DND-41 (cell line): ENCODE measurements around the gene TRIM65.

Experiments used
- ATAC-seq: fragments of 200-7000 bp; cut with Tn5 transposase; 3 replicates; pipeline ENCODE4 v1.9.1; 2021; ENCODE audit warnings: low read depth; ENCODE audit not compliant: insufficient read depth
- DNase-seq: peaks from one replicate; pipeline ENCODE4 v3.0.0-alpha.2; 2020
- H2AFZ ChIP-seq: 2 replicates; pipeline ENCODE4 v1.6.0; 2012; ENCODE audit warnings: low read depth, low read length
- H3K27ac ChIP-seq: 2 replicates; pipeline ENCODE4 v1.5.1; 2012; ENCODE audit warnings: low read length, inconsistent platforms
- H3K27me3 ChIP-seq: fragments of 200-600 bp; sonication (generic); 2 replicates; pipeline ENCODE4 v1.6.0; 2012; ENCODE audit warnings: low read length, mild to moderate bottlenecking, inconsistent platforms; ENCODE audit not compliant: insufficient read depth, poor library complexity
- H3K36me3 ChIP-seq: 2 replicates; pipeline ENCODE4 v1.5.1; 2012; ENCODE audit warnings: low read length, inconsistent platforms; ENCODE audit not compliant: insufficient read depth
- H3K4me1 ChIP-seq: 2 replicates; pipeline ENCODE4 v1.5.1; 2012; ENCODE audit warnings: mild to moderate bottlenecking, low read length; ENCODE audit not compliant: insufficient read depth
- H3K4me2 ChIP-seq: 2 replicates; pipeline ENCODE4 v1.6.0; 2012; ENCODE audit warnings: mild to moderate bottlenecking, moderate library complexity, low read length, inconsistent platforms; ENCODE audit not compliant: insufficient read depth
- H3K4me3 ChIP-seq, 2 experiments: fragments of 200-600 bp in 1 of 2; shearing (Covaris generic) in 1 of 2; 2 replicates each; pipeline ENCODE4 v1.5.1; 2012 to 2016; ENCODE audit warnings: inconsistent platforms in 2 of 2, low read length in 2 of 2, mild to moderate bottlenecking in 2 of 2, low read depth in 1 of 2, moderate library complexity in 1 of 2
- H3K79me2 ChIP-seq: 2 replicates; pipeline ENCODE4 v1.6.0; 2012; ENCODE audit warnings: low read length, inconsistent platforms; ENCODE audit not compliant: insufficient read depth
- H3K9ac ChIP-seq: 2 replicates; pipeline ENCODE4 v1.6.0; 2012; ENCODE audit warnings: low read depth, mild to moderate bottlenecking, inconsistent platforms, low read length, moderate library complexity
- H3K9me3 ChIP-seq: 2 replicates; pipeline ENCODE4 v1.5.1; 2012; ENCODE audit warnings: low read length, moderate library complexity, mild to moderate bottlenecking, inconsistent platforms; ENCODE audit not compliant: insufficient read depth, severe bottlenecking
- H4K20me1 ChIP-seq: 2 replicates; pipeline ENCODE4 v1.6.0; 2012; ENCODE audit warnings: low read length; ENCODE audit not compliant: insufficient read depth
- CTCF ChIP-seq: IDR thresholded peaks from 2 replicates; pipeline ENCODE4 v1.5.1; 2012; ENCODE audit warnings: borderline replicate concordance, low read length, moderate library complexity, mild to moderate bottlenecking; ENCODE audit not compliant: poor library complexity, severe bottlenecking; ENCODE audit errors: extremely low read depth
- EZH2 ChIP-seq: IDR thresholded peaks from 3 replicates; pipeline ENCODE4 v1.6.1; 2012; ENCODE audit warnings: borderline replicate concordance, low read depth, mild to moderate bottlenecking, moderate library complexity, low read length, inconsistent platforms; ENCODE audit not compliant: severe bottlenecking

TRIM65 gene

GRCh38 chr17:75878174-75878998 lies 18.4 kb downstream of the TRIM65 start, which contains the start of gene TRIM47:
TSS of gene TRIM47 (minus strand) at chr17:75878581. CDS start at chr17:75878548, 33 bp downstream.
- Histone ChIP-seq H3K4me3 (no peak within 1 kb of the TSS), H3K4me1 (peaks cover 24% of the 10 kb centered on the region), H4K20me1 (no peaks in the 10 kb centered on the region), H3K9me3 (no peaks in the 10 kb centered on the region), H3K27ac (no peak within 1 kb of the TSS), H3K36me3 (no peaks in the 10 kb centered on the region), H3K27me3 (no peaks in the 10 kb centered on the region), H3K9ac (no peak within 1 kb of the TSS), H2AFZ (no peak within 1 kb of the TSS), H3K4me2 (no peak within 1 kb of the TSS), H3K79me2 (no peaks in the 10 kb centered on the region)
- DNase-seq, result no peak
- TF ChIP-seq CTCF (no peak), EZH2 (no peak)
- ATAC-seq, result no peak

DNA sequence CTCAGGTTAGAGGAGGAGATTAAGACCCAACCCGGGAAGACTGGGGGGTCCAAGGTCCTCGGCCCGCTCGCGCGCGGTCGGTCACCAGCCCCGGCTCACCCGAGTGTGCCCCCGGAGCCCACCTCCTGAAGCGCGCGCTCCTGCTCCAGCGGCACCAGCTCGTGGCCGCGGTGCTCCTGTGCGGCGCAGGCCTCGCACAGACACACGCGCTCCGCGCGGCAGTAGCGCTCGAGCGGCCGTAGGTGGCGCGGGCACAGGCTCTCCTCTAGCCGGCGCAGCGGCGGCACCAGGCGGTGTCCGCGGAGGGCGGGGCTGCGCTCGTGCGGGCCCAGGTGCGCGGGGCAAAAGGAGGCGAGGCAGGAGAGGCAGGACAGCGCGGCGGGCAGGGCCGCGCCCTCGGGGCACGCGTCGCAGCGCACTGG lies 19.0 kb downstream of the TRIM65 start:
- Histone ChIP-seq H3K36me3 (no peaks in the 10 kb centered on the region), H3K4me3 (no peak overlapping the region), H3K4me1 (peaks cover 20% of the 10 kb centered on the region), H3K4me2 (no peak overlapping the region), H2AFZ (no peak overlapping the region), H3K9ac (no peak overlapping the region), H3K27me3 (no peaks in the 10 kb centered on the region), H3K79me2 (no peaks in the 10 kb centered on the region), H3K9me3 (no peaks in the 10 kb centered on the region), H3K27ac (no peak overlapping the region), H4K20me1 (no peaks in the 10 kb centered on the region)
- DNase-seq (peak; percentile 32), ATAC-seq (peak; percentile 46; the same call in 1 of the 3 replicates)
- TF ChIP-seq EZH2, result no peak
- no peak for TF ChIP-seq CTCF

GRCh38 chr17:75876938-75877751 lies 19.6 kb downstream of the TRIM65 start:
- Histone ChIP-seq H2AFZ (no peak overlapping the region), H3K36me3 (no peaks in the 10 kb centered on the region), H3K27ac (no peak overlapping the region), H4K20me1 (no peaks in the 10 kb centered on the region), H3K4me1 (peaks cover 14% of the 10 kb centered on the region), H3K9ac (no peak overlapping the region), H3K27me3 (no peaks in the 10 kb centered on the region), H3K9me3 (no peaks in the 10 kb centered on the region), H3K4me2 (no peak overlapping the region), H3K79me2 (no peaks in the 10 kb centered on the region), H3K4me3 (no peak overlapping the region)
- TF ChIP-seq EZH2 (no peak), CTCF (no peak)
- no peak for DNase-seq
- no peak for ATAC-seq
